Endothelial cell of umbilical vein (primary cell): ENCODE data around the gene MCM3. TPM values are rescaled to one million over a fixed set of nuclear protein-coding genes. Genes with fewer than 3 reads are reported as not detected.

Experiments used
- BruUV-seq: library from RNA; stranded (reverse); fragments of 400-500 nt; replicated peaks from 2 replicates; lab custom pipeline; 2021; lab: Mats Ljungman, UMichigan
- CTCF ChIA-PET: fragments of 300-600, 350-600 bp; sonication (Branson Sonifier 250); formaldehyde crosslinking; loops from one replicate; lab custom pipeline; 2021; ENCODE audit warnings: antibody characterized with exemption, inconsistent platforms; lab: Charles Lee
- POLR2A ChIA-PET: fragments of 300-600, 350-600 bp; sonication (Branson Sonifier 250); formaldehyde crosslinking; loops from one replicate; lab custom pipeline; 2021; ENCODE audit warnings: antibody characterized with exemption, inconsistent platforms; lab: Charles Lee
- DNase-seq: peaks from one replicate; pipeline ENCODE4 v3.0.0-alpha.2; 2011; ENCODE audit warnings: low read depth, low spot score
- FAIRE-seq: peaks from 2 replicates; lab custom pipeline; 2011; peaks lifted over from hg19 to GRCh38; lab: Jason Lieb, UNC
- H2AFZ ChIP-seq: 2 replicates; pipeline ENCODE4 v1.6.0; 2012; ENCODE audit warnings: low read depth, low read length, control low read depth, inconsistent platforms
- H3K27ac ChIP-seq: 2 replicates; pipeline ENCODE4 v1.5.1; 2011; ENCODE audit warnings: low read depth, mild to moderate bottlenecking, control low read depth, low read length, moderate library complexity; ENCODE audit not compliant: insufficient read depth
- H3K27me3 ChIP-seq, 2 experiments: 2 replicates each; pipeline versions ENCODE4 v1.6.0 to v1.6.1; 2011; ENCODE audit warnings: low read length in 2 of 2, mixed read lengths in 1 of 2; ENCODE audit not compliant: control insufficient read depth in 2 of 2, insufficient read depth in 2 of 2
- H3K36me3 ChIP-seq, 2 experiments: 2 replicates in 1 of 2; 3 replicates in 1 of 2; pipeline ENCODE4 v1.5.1; 2011; ENCODE audit warnings: low read length in 2 of 2, mild to moderate bottlenecking in 1 of 2, moderate library complexity in 1 of 2; ENCODE audit not compliant: control insufficient read depth in 2 of 2, insufficient read depth in 2 of 2; ENCODE audit errors: extremely low read depth in 1 of 2
- H3K4me1 ChIP-seq: 3 replicates; pipeline ENCODE4 v1.5.1; 2011; ENCODE audit warnings: mild to moderate bottlenecking, low read length; ENCODE audit not compliant: control insufficient read depth, insufficient read depth; ENCODE audit errors: extremely low read depth
- H3K4me2 ChIP-seq: 2 replicates; pipeline ENCODE4 v1.6.1; 2011; ENCODE audit warnings: low read length, control low read depth, mixed read lengths; ENCODE audit not compliant: insufficient read depth
- H3K4me3 ChIP-seq, 3 experiments: fragments of 200-600 bp in 1 of 3; sonication (generic), shearing (Covaris generic) in 1 of 3; replicated peaks in 1 of 3; 2 replicates each; pipeline ENCODE4 v1.5.1; 2011 to 2016; ENCODE audit warnings: control low read depth in 3 of 3, low read length in 3 of 3, mild to moderate bottlenecking in 2 of 3, inconsistent platforms in 1 of 3, low read depth in 1 of 3, moderate library complexity in 1 of 3; ENCODE audit not compliant: insufficient read depth in 1 of 3
- H3K79me2 ChIP-seq: 2 replicates; pipeline ENCODE4 v1.6.0; 2012; ENCODE audit warnings: low read length, inconsistent platforms; ENCODE audit not compliant: control insufficient read depth, insufficient read depth
- H3K9ac ChIP-seq: replicated peaks from 2 replicates; pipeline ENCODE3; 2011; ENCODE audit warnings: low read length, control low read depth; ENCODE audit not compliant: insufficient read depth; ENCODE audit errors: extremely low read depth
- H3K9me1 ChIP-seq: replicated peaks from 3 replicates; pipeline ENCODE4 v1.6.0; 2011; ENCODE audit warnings: mild to moderate bottlenecking, low read length; ENCODE audit not compliant: control insufficient read depth, insufficient read depth; ENCODE audit errors: extremely low read depth
- H3K9me3 ChIP-seq: replicated peaks from 2 replicates; pipeline ENCODE4 v1.5.1; 2012; ENCODE audit warnings: low read length, inconsistent platforms; ENCODE audit not compliant: control insufficient read depth, insufficient read depth
- H4K20me1 ChIP-seq: replicated peaks from 2 replicates; pipeline ENCODE3; 2011; ENCODE audit warnings: mild to moderate bottlenecking, low read length; ENCODE audit not compliant: control insufficient read depth, insufficient read depth; ENCODE audit errors: extremely low read depth
- EZH2 ChIP-seq: IDR thresholded peaks from 2 replicates; pipeline ENCODE4 v1.6.1; 2012; ENCODE audit warnings: borderline replicate concordance, low read depth, mild to moderate bottlenecking, moderate library complexity, low read length, inconsistent platforms; ENCODE audit not compliant: severe bottlenecking
- FOS ChIP-seq: IDR thresholded peaks from 2 replicates; pipeline ENCODE4 v1.6.1; 2011; ENCODE audit warnings: mild to moderate bottlenecking, low read length, moderate library complexity, borderline replicate concordance; ENCODE audit not compliant: insufficient read depth
- GATA2 ChIP-seq: IDR thresholded peaks from 2 replicates; pipeline ENCODE4 v1.7.0; 2011; ENCODE audit warnings: low read depth, mild to moderate bottlenecking, moderate library complexity, mixed read lengths, low read length; ENCODE audit not compliant: insufficient read length, insufficient read depth
- JUN ChIP-seq: IDR thresholded peaks from 2 replicates; pipeline ENCODE4 v1.6.1; 2011; ENCODE audit warnings: borderline replicate concordance, low read depth; ENCODE audit not compliant: insufficient read length, insufficient read depth
- MYC ChIP-seq: IDR thresholded peaks from one replicate; pipeline ENCODE4 v1.6.1; 2011; ENCODE audit warnings: mild to moderate bottlenecking, low read depth, low read length
- POLR2A ChIP-seq: IDR thresholded peaks from 2 replicates; pipeline ENCODE4 v1.6.1; 2012; ENCODE audit warnings: low read depth, mild to moderate bottlenecking, control low read depth, low read length
- POLR2AphosphoS5 ChIP-seq: IDR thresholded peaks from 2 replicates; pipeline ENCODE4 v1.6.1; 2012; ENCODE audit warnings: low read depth, mild to moderate bottlenecking, control low read depth, low read length, moderate library complexity; ENCODE audit not compliant: insufficient read depth
- dilution Hi-C: fragments of 300-500 bp; cut with MboI; formaldehyde crosslinking; loops from one replicate; pipeline ENCODE4 v1.15.0; 2019; ENCODE audit warnings: low sequenced_read_pairs; ENCODE audit not compliant: extremely low pct_ligation_motif_present
- intact Hi-C: fragments of 100-400 bp; cut with micrococcal nuclease; formaldehyde crosslinking; loops from one replicate; pipeline ENCODE4 v1.10.0; 2022
- polyA plus RNA-seq, 4 experiments: library from polyadenylated mRNA; depleted of rRNA in 3 of 4; stranded (reverse) in 3 of 4; unstranded in 1 of 4; fragments of >200 nt; gene quantifications; 2 replicates each; pipeline versions ENCODE4 v1.2.1 to v1.2.3, GENCODE V29; 2011 to 2012; ENCODE audit warnings: missing spikeins in 1 of 4
- total RNA-seq: library from RNA; stranded (reverse); gene quantifications from 2 replicates; pipeline ENCODE4 v1.2.3, GENCODE V29; 2021
- TF ChIP-seq, protein P1 (sequence below), 2 donors: IDR thresholded peaks; 1 replicate in 1 of 2; 2 replicates in 1 of 2; pipeline ENCODE4 v1.5.1; 2011; ENCODE audit warnings: low read length in 2 of 2, mild to moderate bottlenecking in 2 of 2, moderate library complexity in 2 of 2, control low read depth in 1 of 2, inconsistent platforms in 1 of 2, low read depth in 1 of 2; ENCODE audit not compliant: insufficient read depth in 1 of 2; ENCODE audit errors: extremely low read depth in 1 of 2
- TF ChIP-seq, protein P2 (sequence below): IDR thresholded peaks from 2 replicates; pipeline ENCODE4 v1.6.1; 2011; ENCODE audit not compliant: insufficient read depth, insufficient read length

Gene MCM3
- total and polyA plus RNA-seq, 2 donors (not counting 3 experiments of a cell fraction or from before 2014, with no cell fraction given) = 57.2 to 81.6 TPM

DNA sequence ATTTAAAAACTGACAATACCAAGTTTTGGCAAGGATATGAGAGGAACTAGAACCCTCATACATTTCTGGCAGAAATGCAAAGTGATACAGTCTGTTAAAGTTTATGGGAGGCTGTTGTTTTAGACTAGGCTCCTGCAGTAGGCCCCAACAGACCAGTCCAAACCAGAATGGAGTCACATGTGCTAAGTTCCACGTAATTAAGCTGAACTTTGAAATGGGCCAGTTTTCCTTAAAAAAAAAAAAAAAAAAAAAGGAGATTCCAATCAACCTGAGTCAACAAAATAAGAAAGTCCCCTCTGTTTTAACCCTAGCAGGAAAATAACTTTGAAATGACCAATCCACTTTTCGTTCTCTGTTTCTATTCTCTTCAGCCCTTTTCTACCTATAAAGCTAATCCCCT is 66.8 kb downstream of the MCM3 start:
- ChIA-PET CTCF (interaction anchor here (1.1 kb wide), 1 partner anchor 16 kb away, joined by 4 read pairs; no protein-coding TSS in a partner anchor), POLR2A (no interaction called here)
- H4K20me1 ChIP-seq = no peaks in the 10 kb centered on the region
- DNase-seq (no peak), FAIRE-seq (no peak)
- H3K36me3 ChIP-seq = no peaks in the 10 kb centered on the region
- no peak overlapping the region for H3K4me2 ChIP-seq
- H3K4me1 ChIP-seq = no peaks in the 10 kb centered on the region
- peaks cover under 1 to 2% of the 10 kb centered on the region in 2 experiments for H3K27me3 ChIP-seq
- no peak overlapping the region for H3K4me3 ChIP-seq
- no peak overlapping the region for H3K27ac ChIP-seq
- H2AFZ ChIP-seq = no peak overlapping the region
- H3K79me2 ChIP-seq = no peaks in the 10 kb centered on the region
- TF ChIP-seq, protein P1, sequence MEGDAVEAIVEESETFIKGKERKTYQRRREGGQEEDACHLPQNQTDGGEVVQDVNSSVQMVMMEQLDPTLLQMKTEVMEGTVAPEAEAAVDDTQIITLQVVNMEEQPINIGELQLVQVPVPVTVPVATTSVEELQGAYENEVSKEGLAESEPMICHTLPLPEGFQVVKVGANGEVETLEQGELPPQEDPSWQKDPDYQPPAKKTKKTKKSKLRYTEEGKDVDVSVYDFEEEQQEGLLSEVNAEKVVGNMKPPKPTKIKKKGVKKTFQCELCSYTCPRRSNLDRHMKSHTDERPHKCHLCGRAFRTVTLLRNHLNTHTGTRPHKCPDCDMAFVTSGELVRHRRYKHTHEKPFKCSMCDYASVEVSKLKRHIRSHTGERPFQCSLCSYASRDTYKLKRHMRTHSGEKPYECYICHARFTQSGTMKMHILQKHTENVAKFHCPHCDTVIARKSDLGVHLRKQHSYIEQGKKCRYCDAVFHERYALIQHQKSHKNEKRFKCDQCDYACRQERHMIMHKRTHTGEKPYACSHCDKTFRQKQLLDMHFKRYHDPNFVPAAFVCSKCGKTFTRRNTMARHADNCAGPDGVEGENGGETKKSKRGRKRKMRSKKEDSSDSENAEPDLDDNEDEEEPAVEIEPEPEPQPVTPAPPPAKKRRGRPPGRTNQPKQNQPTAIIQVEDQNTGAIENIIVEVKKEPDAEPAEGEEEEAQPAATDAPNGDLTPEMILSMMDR (IDR thresholded peaks at IDR 0.05; ENCODE audit: extremely low read depth in 1 of 2, insufficient read depth in 1 of 2, low read depth in 1 of 2, low read length in 2 of 2) = no peak
- TF ChIP-seq, protein P2, sequence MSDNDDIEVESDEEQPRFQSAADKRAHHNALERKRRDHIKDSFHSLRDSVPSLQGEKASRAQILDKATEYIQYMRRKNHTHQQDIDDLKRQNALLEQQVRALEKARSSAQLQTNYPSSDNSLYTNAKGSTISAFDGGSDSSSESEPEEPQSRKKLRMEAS = no peak
- TF ChIP-seq MYC = no peak
- TF ChIP-seq JUN = no peak
- TF ChIP-seq POLR2AphosphoS5 = no peak
- TF ChIP-seq FOS = no peak
- TF ChIP-seq EZH2 = no peak
- TF ChIP-seq POLR2A = no peak
- TF ChIP-seq GATA2 = no peak
- no peaks in the 10 kb centered on the region for H3K9me1 ChIP-seq
- no peaks in the 10 kb centered on the region for H3K9me3 ChIP-seq
- dilution Hi-C loops = no loop called here
- H3K9ac ChIP-seq = no peak overlapping the region
- no TSS peak for BruUV-seq
- intact Hi-C loops = no loop called here
